ENCODE data around the gene TPTE. TPM values are rescaled to one million over a fixed set of nuclear protein-coding genes. Genes with fewer than 3 reads are reported as not detected.
"Not testable (repeated sequence)": the region's sequence is repeated elsewhere in the genome, so short reads cannot be mapped to it uniquely, and the experiment has no call there.

TPTE gene
- not detected for total RNA-seq

- no peak for DNase-seq (ENCODE audit: low spot score in 2 of 2)
- H3K9me3 Mint-ChIP-seq, result peaks cover 30 to 35% of the 10 kb centered on the region in 2 donors
- no peak within 1 kb of the TSS for H3K27ac Mint-ChIP-seq
- ATAC-seq, result no peak
- H3K36me3 Mint-ChIP-seq, result peaks cover 14% of the 10 kb centered on the region in 2 donors
Measured at GRCh38 chr21:10521091-10521598, at the start of gene TPTE. Gene TPTE (plus strand): TSS chr21:10521583. CDS start chr21:10538724, 17,141 bp downstream.

GRCh38 chr21:10471999-10472398, 49.4 kb upstream of the TPTE start:
- not testable (repeated sequence) for H3K36me3 Mint-ChIP-seq; H3K27ac Mint-ChIP-seq; ATAC-seq; H3K9me3 Mint-ChIP-seq; DNase-seq (ENCODE audit: low spot score in 2 of 2)

GRCh38 chr21:10477794-10478193, 43.6 kb upstream of the TPTE start:
- H3K27ac Mint-ChIP-seq; DNase-seq (ENCODE audit: low spot score in 2 of 2); ATAC-seq: not testable (repeated sequence)
- H3K9me3 Mint-ChIP-seq, result peaks cover 16 to 24% of the 10 kb centered on the region in 2 donors
- peaks cover 11 to 14% of the 10 kb centered on the region in 2 donors for H3K36me3 Mint-ChIP-seq

DNA sequence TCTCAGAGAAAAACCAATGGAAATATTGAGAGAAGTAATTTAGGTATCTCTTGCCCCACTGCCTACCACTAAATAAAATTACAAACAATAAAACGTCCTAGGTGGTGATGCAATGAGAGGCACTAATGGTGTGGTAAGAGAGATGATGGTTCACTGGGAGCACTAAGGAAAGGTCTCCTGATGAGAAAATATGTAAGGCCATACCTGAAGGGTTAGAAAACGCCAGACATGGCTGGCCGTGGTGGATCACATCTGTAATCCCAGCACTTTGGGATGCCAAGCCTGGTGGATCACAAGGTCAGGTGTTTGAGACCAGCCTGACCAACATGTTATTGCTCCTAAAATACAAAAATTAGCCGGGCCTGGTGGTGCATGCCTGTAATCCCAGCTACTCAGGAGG, 41.5 kb upstream of the TPTE start:
- peaks cover 19 to 25% of the 10 kb centered on the region in 2 donors for H3K9me3 Mint-ChIP-seq
- peaks cover 11 to 14% of the 10 kb centered on the region in 2 donors for H3K36me3 Mint-ChIP-seq
- H3K27ac Mint-ChIP-seq; ATAC-seq; DNase-seq (ENCODE audit: low spot score in 2 of 2): not testable (repeated sequence)

DNA sequence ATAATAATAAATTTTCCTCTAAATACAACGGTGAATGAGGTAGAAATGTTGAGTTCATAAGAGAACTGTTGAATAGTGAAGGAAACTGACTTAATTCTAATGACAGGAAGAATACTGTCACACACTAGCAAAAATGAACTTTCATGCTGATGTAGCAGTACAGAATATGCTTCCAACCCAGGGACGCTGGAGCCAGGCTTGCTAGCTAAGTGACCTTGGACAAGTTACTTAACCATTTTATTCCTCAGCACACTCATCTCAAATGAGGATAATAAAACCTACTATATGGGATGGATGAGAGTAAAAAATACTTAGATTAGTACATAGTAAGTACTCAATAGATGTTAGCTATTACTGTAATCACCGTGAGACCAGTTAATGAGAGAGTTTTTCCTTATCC, 36.5 kb upstream of the TPTE start:
- not testable (repeated sequence) for DNase-seq (ENCODE audit: low spot score in 2 of 2); ATAC-seq; H3K27ac Mint-ChIP-seq
- peaks cover 10 to 13% of the 10 kb centered on the region in 2 donors for H3K36me3 Mint-ChIP-seq
- peaks cover 22 to 29% of the 10 kb centered on the region in 2 donors for H3K9me3 Mint-ChIP-seq

DNA sequence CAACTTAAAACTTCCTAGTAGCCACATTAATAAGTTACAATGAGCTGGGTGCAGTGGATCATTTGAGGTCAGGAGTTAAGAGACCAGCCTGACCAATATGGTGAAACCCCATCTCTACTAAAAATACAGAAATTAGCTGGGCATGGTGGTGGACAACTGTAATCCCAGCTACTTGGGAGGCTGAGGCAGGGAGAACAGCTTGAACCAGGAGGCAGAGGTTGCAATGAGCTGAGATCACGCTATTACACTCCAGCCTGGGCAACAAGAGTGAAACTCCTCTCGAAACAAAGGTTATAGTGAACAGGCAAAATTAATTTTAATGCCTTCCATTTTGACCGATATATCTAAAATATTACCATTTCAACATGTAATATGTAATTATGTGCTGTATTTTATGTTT, 30.9 kb upstream of the TPTE start:
- ATAC-seq; H3K27ac Mint-ChIP-seq; H3K9me3 Mint-ChIP-seq; DNase-seq (ENCODE audit: low spot score in 2 of 2); H3K36me3 Mint-ChIP-seq: not testable (repeated sequence)

GRCh38 chr21:10511116-10511515, 10.3 kb upstream of the TPTE start:
- no peak overlapping the region for H3K27ac Mint-ChIP-seq
- DNase-seq (ENCODE audit: low spot score in 2 of 2), result no peak
- ATAC-seq, result no peak
- H3K9me3 Mint-ChIP-seq, result peaks cover 18 to 19% of the 10 kb centered on the region in 2 donors
- peaks cover 8 to 11% of the 10 kb centered on the region in 2 donors for H3K36me3 Mint-ChIP-seq

GRCh38 chr21:10516889-10517288, 4.5 kb upstream of the TPTE start:
- DNase-seq (ENCODE audit: low spot score in 2 of 2); H3K27ac Mint-ChIP-seq; ATAC-seq: not testable (repeated sequence)
- peaks cover 9 to 14% of the 10 kb centered on the region in 2 donors for H3K36me3 Mint-ChIP-seq
- H3K9me3 Mint-ChIP-seq, result peaks cover 30 to 34% of the 10 kb centered on the region in 2 donors

- not testable (repeated sequence) for DNase-seq (ENCODE audit: low spot score in 2 of 2); ATAC-seq; H3K27ac Mint-ChIP-seq
- H3K9me3 Mint-ChIP-seq, result peaks cover 30 to 34% of the 10 kb centered on the region in 2 donors
- peaks cover 9 to 14% of the 10 kb centered on the region in 2 donors for H3K36me3 Mint-ChIP-seq
Measured at GRCh38 chr21:10517904-10518303, 3.5 kb upstream of the TPTE start.

DNA sequence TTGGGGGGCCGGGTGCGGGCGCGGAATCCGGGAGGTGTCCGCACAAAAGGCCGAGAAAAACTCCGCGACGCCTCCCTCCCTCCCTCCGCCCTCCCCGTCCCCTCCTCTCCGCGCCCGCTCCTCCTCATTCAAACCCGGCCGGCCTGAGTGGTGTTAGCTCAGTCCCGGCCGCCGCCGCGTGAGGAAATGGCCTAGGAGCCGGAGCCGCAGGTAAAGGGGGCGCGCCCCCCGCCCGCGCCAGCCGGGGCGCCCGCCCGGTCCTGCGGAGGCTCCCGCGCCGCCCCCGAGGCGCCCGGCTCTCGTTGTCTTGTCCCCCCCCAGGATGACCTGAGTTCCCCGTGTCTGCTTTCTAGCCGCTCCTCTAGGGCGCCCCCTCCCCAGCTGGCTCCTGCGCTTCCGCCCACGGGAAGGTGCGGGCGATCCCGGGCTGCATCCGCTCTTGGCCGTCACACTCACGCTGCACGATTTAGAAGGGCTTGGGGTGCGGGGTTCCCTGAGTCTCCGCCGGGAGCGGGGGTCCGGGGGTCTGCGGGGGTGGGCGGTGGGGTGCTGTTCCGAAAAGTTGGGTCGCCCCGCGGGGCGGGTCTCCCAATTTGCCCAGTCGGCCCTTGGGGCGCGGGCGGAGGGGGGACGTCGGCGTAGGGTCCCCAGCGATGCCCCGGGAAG, 585 bp downstream of the TPTE start:
- peaks cover 28 to 32% of the 10 kb centered on the region in 2 donors for H3K9me3 Mint-ChIP-seq
- ATAC-seq, result peak; percentile 36 to 56
- not testable (repeated sequence) for H3K27ac Mint-ChIP-seq; DNase-seq (ENCODE audit: low spot score in 2 of 2)
- peaks cover 14% of the 10 kb centered on the region in 2 donors for H3K36me3 Mint-ChIP-seq

- Mint-ChIP-seq H3K27ac (no peak overlapping the region), H3K9me3 (peaks cover 6 to 8% of the 10 kb centered on the region in 2 donors), H3K36me3 (peaks cover 0 to 5% of the 10 kb centered on the region in 2 donors)
- DNase-seq (ENCODE audit: low spot score in 2 of 2), result no peak
- no peak for ATAC-seq
Measured at GRCh38 chr21:10539956-10540355, 18.6 kb downstream of the TPTE start.

DNA sequence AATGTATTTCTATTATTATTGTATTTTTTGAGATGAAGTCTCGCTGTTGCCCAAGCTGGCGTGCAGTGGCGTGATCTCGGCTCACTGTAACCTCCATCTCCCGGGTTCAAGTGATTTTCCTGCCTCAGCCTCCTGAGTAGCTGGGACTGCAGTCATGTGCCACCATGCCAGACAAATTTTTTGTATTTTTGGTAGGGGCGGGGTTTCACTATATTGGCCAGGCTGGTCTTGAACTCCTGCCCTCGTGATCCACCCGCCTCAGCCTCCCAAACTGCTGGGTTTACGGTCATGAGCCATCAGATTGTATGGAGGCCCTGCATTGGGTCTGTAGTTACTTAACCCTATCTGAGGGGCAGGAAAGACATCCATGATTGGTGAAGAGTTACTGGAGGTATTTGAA, 23.0 kb downstream of the TPTE start:
- not testable (repeated sequence) for ATAC-seq; H3K27ac Mint-ChIP-seq; DNase-seq (ENCODE audit: low spot score in 2 of 2)
- Mint-ChIP-seq H3K9me3 (peaks cover 25% of the 10 kb centered on the region in 2 donors), H3K36me3 (peaks cover 13 to 28% of the 10 kb centered on the region in 2 donors)

DNA sequence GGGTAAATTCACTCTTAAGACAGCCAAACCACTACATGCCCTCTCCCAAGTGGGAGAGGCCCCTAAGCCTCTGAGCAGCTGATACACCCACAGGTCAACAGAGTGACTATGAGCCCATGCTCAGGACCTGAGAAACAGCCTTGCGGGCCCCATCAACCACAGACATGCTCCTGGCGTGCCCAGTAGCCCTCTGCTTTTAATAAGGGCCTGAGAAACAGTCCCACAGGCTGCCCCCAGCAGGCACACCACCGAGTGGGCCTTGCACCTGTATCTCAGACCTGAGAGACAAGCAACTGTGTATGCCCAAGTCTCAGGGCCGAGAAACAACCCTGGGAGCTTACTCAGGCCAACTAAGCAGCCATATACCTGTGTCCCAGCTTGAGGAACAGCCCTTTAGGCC, 26.5 kb downstream of the TPTE start:
- peaks cover 13 to 35% of the 10 kb centered on the region in 2 donors for H3K36me3 Mint-ChIP-seq
- H3K27ac Mint-ChIP-seq, result not testable (repeated sequence)

DNA sequence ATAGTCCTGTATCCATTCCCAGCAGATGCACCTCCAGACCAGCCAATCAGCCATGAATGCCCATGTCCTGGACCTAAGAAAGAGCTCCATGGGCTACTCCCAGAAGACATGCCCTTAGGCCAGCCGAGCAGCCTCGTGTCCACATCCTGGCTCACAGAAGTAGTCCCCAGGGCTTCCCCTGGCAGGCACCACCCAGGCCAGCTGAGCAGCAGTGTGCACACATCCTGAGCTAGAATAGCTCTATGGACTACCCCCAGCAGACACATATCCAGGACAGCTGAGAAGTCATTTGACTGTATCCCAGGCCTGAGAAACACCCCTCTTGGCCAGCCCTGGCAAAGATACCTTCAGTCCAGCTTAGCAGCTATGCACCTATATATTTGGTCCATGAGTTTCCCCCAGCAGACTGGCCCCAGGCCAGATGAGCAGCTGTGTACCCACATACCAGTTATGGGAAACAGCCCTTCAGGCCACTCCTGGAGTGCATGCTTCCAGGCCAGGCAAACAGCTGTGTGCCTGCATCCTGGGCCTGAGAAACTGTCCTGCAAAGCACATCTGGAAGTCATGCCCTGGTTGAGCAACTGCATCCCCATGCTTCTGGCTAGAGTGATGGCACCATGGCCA, 27.1 kb downstream of the TPTE start:
- H3K27ac Mint-ChIP-seq, ATAC-seq: not testable (repeated sequence)
- peaks cover 43 to 44% of the 10 kb centered on the region in 2 donors for H3K9me3 Mint-ChIP-seq

More for the DNA sequence above, 26.5 kb downstream of the TPTE start:
- not testable (repeated sequence) for DNase-seq (ENCODE audit: low spot score in 2 of 2); ATAC-seq
- H3K9me3 Mint-ChIP-seq, result peaks cover 43 to 44% of the 10 kb centered on the region in 2 donors

GRCh38 chr21:10570803-10571202, 49.4 kb downstream of the TPTE start:
- not testable (repeated sequence) for H3K27ac Mint-ChIP-seq; ATAC-seq; DNase-seq (ENCODE audit: low spot score in 2 of 2)
- peaks cover 16 to 28% of the 10 kb centered on the region in 2 donors for H3K9me3 Mint-ChIP-seq
- peaks cover 11 to 17% of the 10 kb centered on the region in 2 donors for H3K36me3 Mint-ChIP-seq

More for the DNA sequence above, 27.1 kb downstream of the TPTE start:
- peaks cover 13 to 35% of the 10 kb centered on the region in 2 donors for H3K36me3 Mint-ChIP-seq
- DNase-seq (ENCODE audit: low spot score in 2 of 2), result not testable (repeated sequence)

DNA sequence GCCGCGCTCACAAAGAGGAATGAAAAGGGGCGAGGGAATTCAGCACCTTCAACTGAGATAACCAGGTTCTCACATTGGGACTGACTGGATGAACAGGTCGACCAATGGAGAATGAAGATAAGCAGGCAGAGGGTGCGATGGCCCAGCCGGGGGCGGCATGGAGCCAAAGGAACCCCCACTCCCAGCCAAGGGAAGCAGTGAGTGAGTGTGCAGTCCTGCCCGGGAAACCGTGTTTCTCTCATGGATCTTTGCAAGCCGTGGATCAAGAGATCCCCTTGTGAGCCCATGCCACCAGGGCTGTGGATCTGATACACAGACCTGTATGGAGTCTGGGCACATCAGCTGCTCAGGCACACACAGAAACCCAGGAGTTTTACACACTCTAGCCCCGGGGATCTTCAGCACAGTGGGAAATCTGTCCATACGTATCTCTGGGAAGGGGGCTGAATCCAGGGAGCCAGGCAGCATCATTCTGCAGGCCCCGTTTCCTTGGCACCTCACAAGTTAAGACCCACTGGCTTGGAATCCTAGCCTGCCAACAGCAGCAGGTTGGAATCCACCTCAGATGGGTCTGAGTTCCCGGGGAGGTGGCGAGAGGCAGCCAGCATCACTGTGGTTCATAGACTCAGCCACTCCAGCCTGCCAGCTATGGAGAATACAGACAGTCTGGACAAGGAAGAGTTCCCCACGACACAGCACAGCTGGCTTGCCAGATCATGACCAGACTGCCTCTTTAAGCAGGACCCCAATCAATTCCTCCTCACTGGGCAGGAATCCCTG, 53.3 kb downstream of the TPTE start:
- DNase-seq (ENCODE audit: low spot score in 2 of 2); ATAC-seq; H3K27ac Mint-ChIP-seq: not testable (repeated sequence)
- Mint-ChIP-seq H3K9me3 (peaks cover 18 to 26% of the 10 kb centered on the region in 2 donors), H3K36me3 (peaks cover 14 to 17% of the 10 kb centered on the region in 2 donors)
